22Rv1 (cell line): Measurements from ENCODE around the gene GAS2L2.

ENCODE experiments used
- CTCF ChIP-seq: fragments of 450-650 bp; IDR thresholded peaks from 2 replicates; pipeline ENCODE4 v1.5.1; 2017; ENCODE audit warnings: mild to moderate bottlenecking
- ZFX ChIP-seq: fragments of 450-650 bp; IDR thresholded peaks from 2 replicates; pipeline ENCODE4 v1.6.1; 2017; ENCODE audit warnings: antibody characterized with exemption, borderline replicate concordance

- no peak for TF ChIP-seq CTCF
- no peak for TF ChIP-seq ZFX
Observed at GRCh38 chr17:35705230-35705629, 47.8 kb downstream of the GAS2L2 start.
